ENCODE measurements around the gene OPHN1. TPM values are rescaled to one million over a fixed set of nuclear protein-coding genes. Genes with fewer than 3 reads are reported as not detected.
"Not testable (repeated sequence)": the region's sequence is repeated elsewhere in the genome, so short reads cannot be mapped to it uniquely, and the experiment has no call there.

OPHN1 gene
- total RNA-seq, 1 donor from 2014 or later, result 3.8 TPM

- DNase-seq (no peak), ATAC-seq (no peak)
- intact Hi-C loops (cut with micrococcal nuclease), result no loop called here
Observed at GRCh38 chrX:68431836-68432235, 1.5 kb downstream of the OPHN1 start.

- no peak for DNase-seq
- intact Hi-C loops (cut with micrococcal nuclease), result no loop called here
- no peak for ATAC-seq
Observed at GRCh38 chrX:68429216-68429615, 4.1 kb downstream of the OPHN1 start.

GRCh38 chrX:68428431-68428830 lies 4.9 kb downstream of the OPHN1 start:
- ATAC-seq, result no peak
- intact Hi-C loops (cut with micrococcal nuclease), result no loop called here
- DNase-seq, result no peak

DNA sequence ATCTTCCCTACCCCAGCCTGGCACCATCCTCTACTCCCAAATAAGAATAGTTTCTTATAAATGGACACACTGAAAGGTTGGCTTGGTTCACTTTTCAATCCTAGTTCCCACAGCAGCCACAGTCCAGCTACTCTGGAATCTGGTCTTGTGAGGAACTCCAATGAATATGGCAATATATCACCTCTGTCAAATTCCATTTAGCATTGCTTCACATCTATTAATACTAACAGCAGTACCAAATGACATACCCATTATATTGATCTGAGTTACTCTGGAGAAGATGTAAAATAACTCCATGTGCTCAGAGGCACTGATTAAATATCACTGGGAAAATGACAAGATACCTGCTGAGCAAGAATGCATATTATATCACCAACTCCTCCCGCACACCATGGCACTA lies 8.6 kb downstream of the OPHN1 start:
- no peak for ATAC-seq

DNA sequence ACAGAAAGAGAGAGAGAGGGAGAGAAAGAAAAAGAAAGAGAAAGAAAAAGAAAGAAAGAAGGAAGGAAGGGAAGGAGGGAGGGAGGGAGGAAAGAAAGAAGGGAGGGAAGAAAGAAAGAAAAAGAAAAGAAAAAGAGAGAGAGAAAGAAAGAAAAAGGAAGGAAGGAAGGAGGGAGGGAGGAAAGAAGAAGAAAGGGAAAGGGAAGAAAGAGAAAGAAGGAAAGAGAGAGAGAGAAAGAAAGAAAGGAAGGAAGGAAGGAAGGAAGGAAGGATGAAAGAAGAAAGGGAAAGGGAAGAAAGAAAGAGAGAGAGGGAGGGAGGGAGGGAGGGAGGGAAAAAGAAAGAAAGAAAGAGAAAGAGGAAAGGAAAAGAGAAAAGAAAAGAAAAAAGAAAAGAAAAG lies 10.8 kb downstream of the OPHN1 start:
- ATAC-seq, result no peak
- DNase-seq, result no peak
- intact Hi-C loops (cut with micrococcal nuclease), result no loop called here

More for the DNA sequence above, 8.6 kb downstream of the OPHN1 start:
- DNase-seq, result no peak
- intact Hi-C loops (cut with micrococcal nuclease), result no loop called here

DNA sequence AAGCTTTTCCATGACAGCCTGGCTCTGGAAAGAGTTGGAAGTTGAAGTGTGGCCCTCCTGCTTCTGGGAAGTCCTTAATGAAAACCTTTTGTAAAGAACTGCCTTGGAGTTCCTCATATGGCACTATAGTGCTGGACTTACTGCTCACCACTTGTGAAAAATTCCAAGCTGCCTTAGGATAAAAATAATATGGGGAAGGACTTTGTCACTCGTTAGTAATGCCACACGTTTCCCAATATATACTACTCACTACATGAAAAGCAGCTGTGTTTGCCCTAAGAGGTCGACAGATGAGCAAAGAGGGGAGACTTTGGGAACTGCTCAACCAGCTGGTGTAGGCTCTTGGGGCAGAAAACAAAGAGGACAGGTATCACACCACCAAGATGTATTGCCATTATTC lies 11.7 kb downstream of the OPHN1 start:
- DNase-seq (no peak), ATAC-seq (peak; percentile 30)
- intact Hi-C loops (cut with micrococcal nuclease), result no loop called here

DNA sequence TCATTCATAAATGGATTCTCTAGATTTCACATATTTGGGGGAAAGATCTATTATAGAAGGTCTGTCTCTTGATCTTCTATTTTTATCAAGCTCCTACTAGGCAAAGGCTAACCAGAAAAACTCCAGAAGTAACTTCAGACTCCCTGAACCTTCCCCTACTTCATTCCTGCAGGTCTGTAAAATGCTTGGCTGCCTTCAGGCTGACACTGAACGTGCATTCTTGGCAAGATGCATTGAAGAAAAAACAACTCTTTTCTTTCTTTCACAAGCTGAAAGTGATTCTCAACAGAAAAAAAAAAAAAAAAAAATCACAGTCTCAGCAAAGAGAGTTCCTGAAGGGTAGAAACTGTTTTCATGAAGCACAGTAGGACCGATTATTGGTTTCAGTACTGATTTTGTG lies 12.7 kb downstream of the OPHN1 start:
- no peak for DNase-seq
- ATAC-seq, result no peak
- intact Hi-C loops (cut with micrococcal nuclease), result no loop called here

- ATAC-seq (peak; percentile 18), DNase-seq (no peak)
- intact Hi-C loops (cut with micrococcal nuclease), result no loop called here
Observed at GRCh38 chrX:68419975-68420374, 13.3 kb downstream of the OPHN1 start.

DNA sequence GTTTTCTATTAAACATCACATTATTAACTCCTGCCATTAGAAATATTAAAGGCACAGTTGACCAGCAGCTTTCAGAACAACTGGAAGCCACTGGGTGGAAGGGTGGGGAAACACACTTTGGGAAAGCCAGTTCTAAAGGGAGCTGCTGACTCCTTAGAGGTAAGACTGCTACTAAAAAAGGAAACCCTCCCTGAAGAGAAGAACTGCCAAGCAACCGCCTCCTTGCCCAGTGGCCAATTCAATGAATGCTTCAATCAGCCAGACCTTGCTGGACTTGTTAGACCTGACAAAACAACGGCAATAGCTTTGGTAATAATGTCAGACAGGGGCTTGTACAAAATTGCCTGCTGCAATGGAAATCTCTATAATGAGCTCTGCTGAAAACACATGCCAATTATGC lies 15.6 kb downstream of the OPHN1 start:
- DNase-seq (no peak), ATAC-seq (no peak)
- intact Hi-C loops (cut with micrococcal nuclease), result no loop called here

DNA sequence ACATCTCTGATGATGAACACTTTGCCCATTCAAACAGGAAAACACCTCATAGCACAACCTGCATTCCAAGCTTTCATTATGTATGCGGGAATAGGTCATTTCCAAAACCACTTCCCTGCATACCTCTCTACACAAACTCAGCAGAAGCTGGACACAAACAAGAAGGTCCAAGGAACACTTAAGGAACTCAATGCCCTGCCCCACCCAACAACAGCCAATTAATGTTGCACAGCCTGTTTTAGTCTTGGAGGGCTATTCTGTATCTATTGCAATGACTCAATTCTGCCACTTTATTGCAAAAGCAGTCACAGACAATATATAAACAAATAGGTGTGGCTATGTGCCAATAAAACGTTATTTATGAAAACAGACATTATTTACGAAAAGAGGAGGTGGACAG lies 16.7 kb downstream of the OPHN1 start:
- ATAC-seq (no peak), DNase-seq (no peak)
- intact Hi-C loops (cut with micrococcal nuclease), result no loop called here

DNA sequence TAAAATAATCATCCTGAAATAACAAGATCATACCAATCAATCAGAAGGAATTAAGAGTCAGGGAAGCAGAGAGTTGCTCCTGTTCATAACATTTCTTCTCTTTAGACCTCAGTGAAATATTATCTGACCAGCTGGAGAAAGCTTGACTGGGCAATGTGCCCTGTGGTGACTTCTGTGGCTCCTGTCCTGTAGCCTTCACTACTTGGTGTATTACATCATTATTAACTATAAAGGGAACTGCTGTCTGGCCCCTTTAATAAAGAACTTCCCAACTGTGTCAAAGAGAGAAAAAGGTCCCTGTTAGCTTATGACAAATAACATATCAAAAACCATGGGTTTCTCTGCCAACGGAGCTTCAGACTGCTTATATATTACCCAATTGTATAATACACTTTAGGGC lies 18.0 kb downstream of the OPHN1 start:
- intact Hi-C loops (cut with micrococcal nuclease), result no loop called here
- peak; percentile 91 for ATAC-seq
- peak; percentile 47 for DNase-seq

- ATAC-seq (no peak), DNase-seq (no peak)
- intact Hi-C loops (cut with micrococcal nuclease), result no loop called here
Observed at GRCh38 chrX:68413254-68413653, 20.0 kb downstream of the OPHN1 start.

GRCh38 chrX:68411729-68412128 lies 21.6 kb downstream of the OPHN1 start:
- DNase-seq, result no peak
- intact Hi-C loops (cut with micrococcal nuclease), result no loop called here
- ATAC-seq, result no peak

DNA sequence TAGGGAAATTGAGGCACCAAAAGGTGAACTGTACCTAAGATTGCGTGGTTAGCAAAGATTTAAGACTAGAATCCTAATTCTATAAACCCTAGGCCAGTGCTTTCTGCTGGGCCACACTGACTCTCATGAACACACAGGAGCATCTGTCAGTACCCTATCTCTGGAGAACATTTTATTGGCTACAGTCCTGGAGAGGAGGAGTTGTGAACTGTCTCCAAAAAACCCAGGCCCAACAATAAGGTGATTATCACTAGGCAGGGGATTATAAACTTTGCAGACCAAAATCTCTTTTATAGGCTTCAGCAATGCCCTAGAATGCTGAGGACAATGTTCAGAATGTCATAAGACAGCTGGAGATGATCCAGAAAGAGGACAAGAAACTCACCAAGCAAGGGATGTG lies 24.1 kb downstream of the OPHN1 start:
- intact Hi-C loops (cut with micrococcal nuclease), result no loop called here
- no peak for DNase-seq
- peak; percentile 94 for ATAC-seq

DNA sequence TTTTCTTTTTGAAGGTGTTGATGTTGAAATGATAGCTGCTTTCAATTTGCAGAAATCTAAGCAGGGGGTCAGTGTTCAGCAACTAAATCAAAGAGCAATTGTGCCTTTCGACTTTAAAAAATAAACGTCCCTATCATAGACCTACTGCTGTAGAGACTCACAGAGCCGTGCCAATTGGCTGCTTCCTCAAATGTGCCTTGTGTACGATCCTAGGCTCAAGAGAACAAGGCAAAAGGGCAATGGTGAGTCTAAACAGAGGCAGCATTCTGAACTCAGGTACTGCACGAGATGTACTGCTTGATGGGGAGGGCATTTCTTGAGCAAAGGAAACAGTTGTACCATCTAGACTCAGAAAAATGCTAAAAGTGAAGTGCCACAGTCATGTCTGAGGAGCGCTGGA lies 29.8 kb downstream of the OPHN1 start:
- DNase-seq (no peak), ATAC-seq (peak; percentile 59)
- intact Hi-C loops (cut with micrococcal nuclease), result no loop called here

DNA sequence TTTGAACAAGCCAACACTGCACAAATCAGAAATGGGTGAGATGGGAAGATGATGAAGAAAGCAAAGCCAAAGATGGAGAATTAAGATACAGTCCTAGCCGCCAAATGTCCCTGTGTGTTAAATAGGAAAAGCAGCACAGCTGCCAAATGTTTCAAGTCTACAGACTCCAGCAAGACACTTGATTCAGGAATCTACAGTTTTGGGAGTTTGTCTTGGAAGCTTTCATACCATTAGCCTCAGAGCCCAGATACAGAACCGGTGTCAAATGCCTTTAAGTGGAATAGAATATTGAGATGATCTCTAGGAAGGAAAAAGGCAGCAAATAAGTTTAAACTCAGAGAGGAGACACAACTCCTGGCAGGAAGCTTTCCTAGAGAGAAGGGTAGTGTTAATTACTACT lies 30.3 kb downstream of the OPHN1 start:
- intact Hi-C loops (cut with micrococcal nuclease), result no loop called here
- DNase-seq, result no peak
- ATAC-seq, result no peak

- intact Hi-C loops (cut with micrococcal nuclease), result no loop called here
- ATAC-seq (no peak), DNase-seq (no peak)
Observed at GRCh38 chrX:68402094-68402493, 31.2 kb downstream of the OPHN1 start.

DNA sequence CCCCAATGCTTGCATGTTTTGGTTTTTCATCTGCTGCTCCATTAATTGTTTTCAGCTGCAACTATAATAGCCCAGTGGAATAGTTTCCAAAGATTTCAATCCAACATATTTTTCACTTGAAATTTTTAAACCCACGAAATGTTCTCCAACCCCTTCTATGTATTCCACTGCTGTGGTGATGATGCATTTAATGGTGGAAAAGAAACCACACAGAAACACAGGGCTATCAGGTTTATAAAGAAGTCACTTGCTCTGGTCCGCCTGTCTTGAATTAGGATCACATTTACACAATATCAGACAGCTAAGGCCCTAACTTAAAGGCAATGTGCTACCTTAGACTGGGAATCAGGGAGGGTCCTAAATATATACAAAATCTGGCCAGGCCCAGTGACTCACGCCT lies 35.0 kb downstream of the OPHN1 start:
- ATAC-seq, result no peak

DNA sequence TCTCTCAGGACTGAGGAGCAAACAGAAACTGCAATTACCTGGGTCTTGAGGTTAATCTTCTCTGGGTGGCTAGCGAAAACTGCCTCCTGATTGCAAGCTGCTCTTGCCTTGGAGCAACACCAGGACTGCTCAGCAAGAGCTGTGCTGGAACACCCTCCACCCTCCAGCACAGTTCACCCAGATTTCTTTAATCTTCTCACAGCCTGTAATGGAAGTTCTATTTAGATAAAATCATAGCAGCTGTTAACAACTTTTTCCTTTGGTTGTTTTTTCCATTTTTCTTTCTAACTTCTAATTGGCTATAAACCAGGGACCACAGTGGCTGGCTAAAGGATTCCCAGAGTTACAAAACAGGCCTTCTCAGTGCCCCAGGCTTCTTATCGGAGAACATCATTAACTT lies 36.3 kb downstream of the OPHN1 start:
- peak; percentile 86 for ATAC-seq

More for the DNA sequence above, 35.0 kb downstream of the OPHN1 start:
- no peak for DNase-seq
- intact Hi-C loops (cut with micrococcal nuclease), result no loop called here

DNA sequence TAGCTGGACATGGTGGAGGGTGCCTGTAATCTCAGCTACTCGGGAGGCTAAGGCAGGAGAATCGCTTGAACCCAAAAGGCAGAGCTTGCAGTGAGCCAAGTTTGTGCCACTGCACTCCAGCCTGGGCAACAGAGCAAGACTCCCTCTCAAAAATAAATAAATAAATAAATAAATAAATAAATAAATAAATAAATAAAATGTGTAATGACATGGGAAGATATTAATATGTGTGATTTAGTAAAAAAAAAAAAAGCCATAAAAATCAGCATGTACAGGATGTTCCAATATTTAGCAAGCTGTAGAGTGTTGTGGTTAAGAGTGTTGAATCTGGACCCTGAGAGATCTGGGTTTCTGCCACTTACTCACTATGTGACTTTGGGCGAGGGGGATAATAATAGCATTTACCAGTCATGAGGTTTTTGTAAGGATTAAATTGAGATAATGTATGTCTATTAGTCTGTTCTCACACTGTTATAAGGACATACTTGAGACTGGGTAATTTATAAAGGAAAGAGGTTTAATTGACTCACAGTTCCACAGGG lies 43.8 kb downstream of the OPHN1 start:
- intact Hi-C loops (cut with micrococcal nuclease), result not testable (repeated sequence)

More for the DNA sequence above, 36.3 kb downstream of the OPHN1 start:
- peak; percentile 26 for DNase-seq
- intact Hi-C loops (cut with micrococcal nuclease), result no loop called here

GRCh38 chrX:68387776-68388175 lies 45.5 kb downstream of the OPHN1 start:
- no peak for DNase-seq
- intact Hi-C loops (cut with micrococcal nuclease), result no loop called here
- no peak for ATAC-seq

More for the DNA sequence above, 43.8 kb downstream of the OPHN1 start:
- ATAC-seq, result peak; percentile 41
- DNase-seq, result not testable (repeated sequence)

DNA sequence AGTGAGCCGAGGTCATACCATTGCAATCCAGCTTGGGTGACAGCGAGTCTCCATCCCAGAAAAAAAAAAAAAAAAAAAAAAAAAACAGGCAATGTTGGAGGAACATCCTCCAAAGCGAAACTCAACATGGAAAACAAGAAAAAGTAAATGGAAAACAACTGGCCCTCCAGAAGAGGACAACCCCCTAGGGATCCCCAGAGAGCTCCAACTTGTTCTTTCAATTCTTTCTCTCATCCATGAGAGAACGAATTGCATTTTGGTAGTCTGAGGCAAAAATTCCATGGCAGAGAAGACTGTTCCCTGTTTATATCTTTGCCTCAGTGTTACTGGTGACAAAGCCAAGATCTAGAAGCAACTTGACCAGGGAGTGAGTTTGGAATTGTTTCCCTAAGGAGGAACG lies 49.8 kb downstream of the OPHN1 start:
- DNase-seq (no peak), ATAC-seq (peak; percentile 74)
- intact Hi-C loops (cut with micrococcal nuclease), result no loop called here
